Mesenteric fat pad (tissue), 1 donor: ENCODE results near the gene TBC1D21. TPM values are rescaled to one million over a fixed set of nuclear protein-coding genes. Genes with fewer than 3 reads are reported as not detected.

Experiments used
- DNase-seq: peaks from one replicate; pipeline ENCODE4 v3.0.0-alpha.2; 2020; ENCODE audit warnings: low spot score
- total RNA-seq: library from RNA; stranded (reverse); fragmentation: NEBNext Ultra II Directional; extraction: Animal tissue kit (Norgen Biotek cat#: 25700); gene quantifications from one replicate; pipeline ENCODE4 v1.2.1, GENCODE V29; 2021
- donor health status: DM: yes; HTN: yes; CAD: no.

Gene TBC1D21
- total RNA-seq, 1 donor from 2014 or later, result not detected

- DNase-seq, result no peak
Measured at GRCh38 chr15:73858062-73858461, 15.3 kb upstream of the TBC1D21 start.

- peak; percentile 62 for DNase-seq
Measured at GRCh38 chr15:73862276-73862675, 11.1 kb upstream of the TBC1D21 start.

DNA sequence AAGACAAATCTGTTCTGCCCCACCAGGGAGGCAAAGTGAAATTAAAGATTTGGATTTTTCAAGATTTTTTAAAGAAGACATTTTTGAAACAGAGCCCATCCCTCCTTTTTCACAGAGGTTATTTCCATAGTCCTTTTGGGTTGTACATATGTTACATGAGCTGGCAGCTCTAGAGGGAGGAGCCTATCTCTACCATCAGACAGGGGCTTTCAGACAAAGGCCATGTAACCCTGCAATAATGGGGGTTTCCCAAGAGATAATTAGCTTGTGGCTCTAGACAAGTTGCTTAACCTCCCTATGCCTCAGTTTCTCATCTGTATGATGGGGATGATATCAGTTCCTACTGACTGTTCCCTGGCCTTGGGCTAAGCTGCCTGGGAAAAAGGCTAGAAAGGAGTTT, 8.0 kb upstream of the TBC1D21 start:
- no peak for DNase-seq

- DNase-seq, result no peak
Measured at GRCh38 chr15:73865904-73866303, 7.5 kb upstream of the TBC1D21 start.

DNA sequence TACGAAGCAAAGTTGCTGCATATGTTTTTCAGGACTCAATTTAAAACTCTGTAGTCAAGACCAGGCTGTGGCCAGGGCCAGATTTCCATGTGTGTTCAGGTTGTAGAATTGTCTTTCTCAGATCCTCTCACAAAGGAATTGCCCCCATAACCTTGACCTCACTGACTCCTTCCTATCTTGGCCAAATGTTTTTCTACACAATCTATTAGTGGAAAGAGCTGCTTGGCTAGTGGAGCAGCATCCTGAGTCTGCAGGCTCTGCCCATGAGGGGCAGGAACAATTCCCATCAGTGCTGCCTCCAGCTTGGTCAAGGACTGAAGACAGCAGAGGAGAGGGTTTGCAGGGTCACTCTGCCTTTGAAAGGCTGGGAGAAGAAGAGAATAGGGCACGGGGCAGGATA, 6.9 kb upstream of the TBC1D21 start:
- DNase-seq, result no peak

DNA sequence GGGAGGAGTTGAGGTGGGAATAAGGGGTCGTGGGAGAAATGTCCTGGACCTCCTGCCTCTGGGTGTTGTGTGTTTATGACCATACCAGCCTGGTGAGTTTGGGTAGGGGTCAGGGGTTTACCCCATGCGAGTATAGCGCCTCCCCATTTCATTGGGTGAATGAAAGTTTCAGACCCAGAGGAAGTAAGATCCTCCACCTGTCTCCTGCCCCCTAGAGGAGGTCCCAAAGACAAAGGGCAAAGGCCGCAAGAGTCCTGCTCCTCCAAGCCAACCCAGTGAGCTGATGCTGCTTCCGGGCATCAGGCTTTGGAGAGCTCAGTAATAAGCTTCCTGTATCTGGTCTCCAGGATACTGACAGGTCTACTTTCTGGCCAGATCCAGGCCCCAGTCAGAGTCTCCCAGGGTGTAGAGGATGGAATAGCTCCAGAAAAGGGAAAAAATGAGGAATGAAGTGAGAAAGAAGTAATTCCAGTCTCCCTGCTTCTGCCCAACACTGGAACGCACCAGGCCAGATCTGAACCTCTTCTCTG, 6.4 kb upstream of the TBC1D21 start:
- DNase-seq, result no peak

- DNase-seq, result no peak
Measured at GRCh38 chr15:73867426-73867825, 5.9 kb upstream of the TBC1D21 start.

GRCh38 chr15:73867956-73868355, 5.4 kb upstream of the TBC1D21 start:
- DNase-seq, result no peak

DNA sequence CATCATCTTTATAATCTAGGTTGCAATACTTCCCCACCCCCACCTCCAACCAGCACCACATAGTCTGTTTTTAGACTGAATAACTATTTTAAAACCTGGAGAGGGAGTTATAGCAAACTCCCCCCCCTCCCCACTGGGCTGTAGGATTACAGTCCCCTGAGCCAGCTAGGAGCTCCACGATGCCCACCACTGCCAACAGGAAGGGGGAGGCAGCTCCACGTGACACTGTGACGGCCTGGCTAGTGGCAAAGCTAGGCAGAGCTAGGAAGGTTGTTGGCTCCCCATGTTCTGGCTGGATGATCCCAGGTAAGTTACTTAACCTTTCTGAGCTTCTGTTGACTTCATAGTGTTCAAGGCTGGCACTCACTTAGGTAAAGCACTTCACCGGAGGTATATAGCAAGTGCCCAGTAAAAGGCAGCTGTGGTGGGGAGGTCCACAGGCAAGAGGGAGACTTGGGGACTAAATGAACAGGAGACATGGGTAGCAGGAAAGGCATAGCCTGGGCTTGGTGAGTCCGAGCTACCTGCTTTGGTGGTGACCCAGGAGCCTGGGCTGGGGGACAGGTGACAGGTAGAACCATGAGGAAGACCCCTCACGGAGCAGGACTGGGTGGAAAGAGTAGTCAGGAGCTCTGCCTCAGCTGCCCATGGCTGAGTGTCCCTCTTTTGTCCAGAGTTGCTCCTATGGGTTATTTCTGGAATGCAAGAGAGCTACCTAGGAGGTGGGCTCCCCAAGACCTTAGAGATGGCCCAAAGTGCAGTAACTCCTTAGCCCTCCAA, 4.0 kb upstream of the TBC1D21 start:
- no peak for DNase-seq

- DNase-seq, result peak; percentile 89
Measured at GRCh38 chr15:73870700-73871408, 2.5 kb upstream of the TBC1D21 start.

GRCh38 chr15:73872346-73872745, 1.0 kb upstream of the TBC1D21 start:
- no peak for DNase-seq

- DNase-seq, result no peak
Measured at GRCh38 chr15:73873889-73874511, 636 bp downstream of the TBC1D21 start.

DNA sequence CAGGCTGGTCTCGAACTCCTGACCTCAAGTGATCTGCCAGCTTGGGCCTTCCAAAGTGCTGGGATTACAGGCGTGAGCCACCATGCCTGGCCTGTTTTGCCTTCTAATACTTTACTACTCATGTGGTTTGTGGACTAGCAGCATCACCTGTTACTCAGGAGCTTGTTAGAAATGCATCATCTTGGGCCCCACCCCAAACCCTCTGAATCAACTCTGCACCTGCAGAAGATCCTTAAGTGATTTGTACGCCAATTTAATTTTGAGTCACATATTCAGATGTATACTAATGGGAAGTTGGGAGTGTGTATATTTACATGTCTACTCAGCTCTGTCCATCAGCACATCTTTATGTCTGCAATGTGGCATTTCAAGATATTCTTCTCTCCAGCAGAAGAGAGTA, 6.1 kb downstream of the TBC1D21 start:
- no peak for DNase-seq

DNA sequence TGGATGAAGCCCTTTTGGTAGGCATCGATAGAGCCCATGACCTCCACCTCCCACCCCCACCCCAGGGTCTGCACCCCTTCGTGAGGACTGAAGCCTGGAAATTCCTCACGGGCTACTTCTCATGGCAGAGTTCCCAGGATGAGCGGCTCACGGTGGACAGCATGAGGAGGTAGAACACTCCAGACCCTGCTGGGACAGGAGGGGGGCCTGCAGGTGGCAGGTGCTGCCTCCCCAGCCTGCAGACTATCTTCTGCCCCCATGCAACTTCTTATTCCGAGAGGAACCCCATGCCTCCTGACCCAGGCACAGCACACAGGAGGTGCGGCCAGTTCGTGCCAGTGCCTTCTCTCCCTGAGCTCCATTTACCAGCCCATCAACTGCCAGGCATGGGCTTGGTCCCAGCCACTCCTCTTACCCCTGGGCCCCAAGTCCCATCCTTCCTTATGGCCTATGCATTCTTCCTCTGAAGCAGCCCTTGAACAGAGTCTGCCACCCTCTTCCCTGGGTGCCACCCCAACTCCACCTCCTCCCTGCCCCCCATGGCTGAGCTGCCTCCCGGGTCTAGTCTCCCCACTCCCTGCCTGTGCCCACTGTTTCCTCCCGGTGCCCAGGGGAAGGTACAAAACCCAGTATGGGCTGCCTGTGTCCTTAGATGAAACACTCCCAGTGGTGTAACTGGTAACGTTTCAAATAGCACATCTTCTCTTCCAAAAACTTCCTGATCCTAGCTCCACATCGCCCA, 8.4 kb downstream of the TBC1D21 start:
- DNase-seq, result peak; percentile 59

DNA sequence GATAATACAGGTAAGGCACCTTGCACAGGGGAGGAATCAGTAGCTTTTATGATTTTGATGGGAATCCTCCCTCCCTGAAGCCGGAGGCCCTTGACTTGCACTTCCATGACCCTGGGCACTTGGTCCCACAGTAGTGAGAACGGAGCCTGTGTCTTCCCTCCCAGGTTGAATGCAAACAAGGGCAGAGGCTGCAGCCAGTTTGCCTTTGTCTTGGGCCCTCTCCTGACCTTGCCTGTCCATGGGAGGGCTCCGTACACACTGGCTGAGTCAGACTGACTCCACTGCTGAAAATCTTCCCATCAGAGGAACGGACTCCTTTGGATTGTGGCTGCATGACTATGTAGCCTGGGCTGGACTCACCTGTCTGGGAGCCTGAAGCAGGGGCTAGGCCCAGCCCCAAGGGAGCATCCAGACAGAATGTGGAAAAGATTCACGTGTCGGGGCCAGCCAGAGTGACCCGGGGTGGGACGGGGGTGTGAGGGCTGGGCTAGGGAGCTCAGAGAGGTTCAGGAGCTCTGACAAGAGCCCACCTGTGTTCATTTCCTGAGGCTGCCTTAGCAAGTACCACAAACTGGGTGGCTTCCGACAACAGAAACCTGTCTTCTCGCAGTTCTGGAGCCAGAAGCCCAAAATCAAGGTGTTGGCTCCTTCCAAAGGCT, 9.5 kb downstream of the TBC1D21 start:
- DNase-seq, result peak; percentile 75

GRCh38 chr15:73884159-73884558, 10.8 kb downstream of the TBC1D21 start:
- DNase-seq, result peak; percentile 43

DNA sequence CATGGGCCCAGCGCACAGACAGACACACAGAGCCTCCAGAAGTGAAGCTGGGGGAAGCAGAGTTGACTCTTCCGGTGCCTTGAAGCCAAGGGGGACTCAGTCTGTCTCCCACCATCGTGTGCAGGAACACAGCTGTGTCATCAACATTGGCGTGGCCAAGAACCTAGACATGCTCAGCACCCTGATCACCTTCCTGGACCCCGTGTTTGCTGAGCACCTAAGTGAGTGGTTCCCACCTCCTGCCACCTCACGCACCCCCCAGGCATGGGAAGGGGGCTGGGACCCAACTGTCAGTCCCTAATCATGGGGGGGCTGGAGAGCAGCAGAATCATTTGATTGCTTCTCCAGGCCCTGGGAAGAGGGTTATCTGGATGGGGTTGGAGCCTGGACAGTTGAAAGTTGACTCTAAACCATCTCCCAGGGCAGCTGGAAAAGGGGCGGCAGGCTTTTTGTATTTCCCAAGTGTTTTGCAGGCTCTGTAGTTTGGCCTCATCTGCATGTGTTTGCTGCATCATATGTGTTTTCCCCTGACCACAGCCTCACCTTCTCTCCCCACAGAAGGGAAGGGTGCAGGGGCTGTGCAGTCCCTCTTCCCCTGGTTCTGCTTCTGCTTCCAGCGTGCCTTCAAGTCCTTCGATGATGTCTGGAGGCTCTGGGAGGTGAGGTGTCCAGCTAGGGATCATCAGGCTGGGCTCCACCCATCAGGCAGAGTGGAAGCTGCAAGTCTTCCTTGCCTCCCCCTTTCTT, 12.8 kb downstream of the TBC1D21 start:
- peak; percentile 75 for DNase-seq

DNA sequence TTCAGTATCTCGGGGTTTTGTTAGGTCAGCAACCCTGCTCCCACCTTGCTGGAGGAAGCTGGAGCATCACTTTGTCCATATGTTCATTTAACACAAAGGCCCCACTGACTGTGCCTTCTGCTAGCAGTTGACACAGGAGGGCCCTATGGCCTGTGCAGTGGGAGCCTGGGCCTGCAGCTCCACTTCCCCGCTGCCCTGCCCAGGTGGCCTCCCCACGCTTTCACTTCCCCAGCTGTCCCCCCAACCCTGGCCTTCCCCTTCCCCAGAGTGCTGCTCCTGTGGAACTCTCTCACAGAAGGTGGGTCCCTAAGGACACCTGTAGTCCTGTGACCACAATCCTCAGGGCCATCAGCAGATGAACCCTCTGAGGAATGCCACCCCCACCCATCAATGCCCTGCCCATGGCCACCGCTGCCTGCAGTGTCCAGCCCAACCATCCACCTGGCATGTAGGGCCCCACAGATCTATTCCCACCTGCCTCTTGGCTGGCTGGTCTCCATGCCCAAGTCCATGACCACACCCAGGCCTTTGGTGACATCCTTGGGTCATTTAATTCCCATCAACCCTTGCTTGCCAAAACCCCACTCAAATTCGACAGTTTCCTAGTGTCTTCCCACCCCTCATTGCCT, 13.5 kb downstream of the TBC1D21 start:
- DNase-seq, result peak; percentile 60

- DNase-seq, result peak; percentile 75
Measured at GRCh38 chr15:73887481-73887880, 14.1 kb downstream of the TBC1D21 start.
